GM12874 (cell line): ENCODE data around the gene LPP.

ENCODE experiments used
- TF ChIP-seq, protein P1 (sequence below): IDR thresholded peaks from 2 replicates; pipeline ENCODE4 v1.5.1; 2011; ENCODE audit warnings: low read depth, mild to moderate bottlenecking, control low read depth, low read length, moderate library complexity; ENCODE audit not compliant: insufficient read depth

LPP gene

DNA sequence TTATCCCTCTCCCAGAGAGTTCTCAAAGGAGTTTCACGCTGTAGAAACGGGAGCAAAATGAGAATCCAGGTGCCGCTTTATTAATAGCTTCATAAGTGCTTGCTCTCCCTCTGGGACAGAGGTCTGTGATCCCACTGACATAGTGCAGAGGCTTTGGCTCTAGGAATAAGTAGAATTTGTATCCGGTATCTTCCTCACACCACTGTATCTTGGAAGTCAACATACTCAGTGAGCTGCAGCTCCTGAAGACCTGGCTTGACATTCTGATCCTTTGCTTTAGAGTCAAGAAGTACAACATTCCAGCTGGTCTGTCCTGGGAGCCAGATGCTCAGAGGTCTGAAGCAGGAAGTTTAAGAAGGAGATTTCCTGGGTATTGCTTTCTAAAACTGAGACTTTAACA is 323.0 kb downstream of the LPP start:
- TF ChIP-seq, protein P1, sequence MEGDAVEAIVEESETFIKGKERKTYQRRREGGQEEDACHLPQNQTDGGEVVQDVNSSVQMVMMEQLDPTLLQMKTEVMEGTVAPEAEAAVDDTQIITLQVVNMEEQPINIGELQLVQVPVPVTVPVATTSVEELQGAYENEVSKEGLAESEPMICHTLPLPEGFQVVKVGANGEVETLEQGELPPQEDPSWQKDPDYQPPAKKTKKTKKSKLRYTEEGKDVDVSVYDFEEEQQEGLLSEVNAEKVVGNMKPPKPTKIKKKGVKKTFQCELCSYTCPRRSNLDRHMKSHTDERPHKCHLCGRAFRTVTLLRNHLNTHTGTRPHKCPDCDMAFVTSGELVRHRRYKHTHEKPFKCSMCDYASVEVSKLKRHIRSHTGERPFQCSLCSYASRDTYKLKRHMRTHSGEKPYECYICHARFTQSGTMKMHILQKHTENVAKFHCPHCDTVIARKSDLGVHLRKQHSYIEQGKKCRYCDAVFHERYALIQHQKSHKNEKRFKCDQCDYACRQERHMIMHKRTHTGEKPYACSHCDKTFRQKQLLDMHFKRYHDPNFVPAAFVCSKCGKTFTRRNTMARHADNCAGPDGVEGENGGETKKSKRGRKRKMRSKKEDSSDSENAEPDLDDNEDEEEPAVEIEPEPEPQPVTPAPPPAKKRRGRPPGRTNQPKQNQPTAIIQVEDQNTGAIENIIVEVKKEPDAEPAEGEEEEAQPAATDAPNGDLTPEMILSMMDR = no peak

DNA sequence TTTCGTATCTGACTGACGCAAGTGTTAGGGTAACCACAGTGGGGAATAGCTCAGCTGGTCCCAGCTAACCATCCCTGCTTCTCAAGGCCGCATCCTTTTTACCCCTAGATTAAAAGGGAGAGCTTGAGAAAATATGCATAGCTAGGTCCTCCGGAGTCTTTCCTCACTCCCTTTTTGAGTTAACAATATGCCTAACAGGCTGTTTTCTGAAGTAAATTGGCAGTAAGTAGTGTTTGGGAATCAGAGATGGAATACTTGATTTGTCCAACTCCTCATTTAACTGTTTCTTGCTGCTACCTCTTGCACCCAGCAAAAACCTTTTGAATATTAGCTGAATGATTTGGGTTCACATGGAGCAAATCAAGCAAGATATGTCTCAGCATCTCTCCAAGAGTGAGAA is 326.1 kb downstream of the LPP start:
- TF ChIP-seq, protein P1 = no peak

DNA sequence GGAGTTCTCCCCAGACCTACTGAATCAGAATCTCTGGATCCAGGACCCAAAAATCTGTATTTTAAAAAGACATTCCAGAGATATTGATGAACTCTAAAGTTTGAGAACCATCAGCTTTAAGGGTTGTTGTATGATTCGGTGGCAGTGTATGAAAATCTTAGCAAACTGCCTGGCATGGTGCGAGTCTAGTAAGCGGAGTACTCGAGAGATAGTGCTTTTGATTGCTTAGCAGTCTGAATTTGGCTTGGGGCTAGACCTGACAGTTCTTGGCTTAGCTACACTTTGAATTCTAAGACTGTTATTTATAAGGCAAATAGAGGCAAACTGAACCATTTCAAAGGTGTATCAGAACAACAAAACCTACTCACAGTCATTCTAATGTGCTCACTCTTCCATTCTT is 329.0 kb downstream of the LPP start:
- TF ChIP-seq, protein P1 = no peak

DNA sequence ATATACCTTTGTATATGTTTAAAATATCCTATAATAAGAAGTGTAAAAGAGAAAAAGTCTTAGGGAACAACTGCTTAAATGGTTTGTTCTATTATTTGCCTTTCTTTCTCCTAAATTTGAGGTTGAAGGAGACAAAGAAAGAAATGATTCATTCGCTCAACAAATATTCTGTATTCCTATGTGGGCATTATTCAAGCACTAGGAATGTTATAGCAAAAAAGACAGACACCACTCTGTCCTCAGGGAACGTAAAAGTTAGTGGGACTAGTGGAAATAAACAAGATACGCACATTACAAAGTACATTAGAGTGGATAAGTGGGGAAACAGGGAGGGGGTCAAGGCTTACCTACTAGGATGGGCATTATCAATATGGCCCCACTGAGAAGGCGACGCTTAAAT is 332.2 kb downstream of the LPP start:
- TF ChIP-seq, protein P1 = no peak

DNA sequence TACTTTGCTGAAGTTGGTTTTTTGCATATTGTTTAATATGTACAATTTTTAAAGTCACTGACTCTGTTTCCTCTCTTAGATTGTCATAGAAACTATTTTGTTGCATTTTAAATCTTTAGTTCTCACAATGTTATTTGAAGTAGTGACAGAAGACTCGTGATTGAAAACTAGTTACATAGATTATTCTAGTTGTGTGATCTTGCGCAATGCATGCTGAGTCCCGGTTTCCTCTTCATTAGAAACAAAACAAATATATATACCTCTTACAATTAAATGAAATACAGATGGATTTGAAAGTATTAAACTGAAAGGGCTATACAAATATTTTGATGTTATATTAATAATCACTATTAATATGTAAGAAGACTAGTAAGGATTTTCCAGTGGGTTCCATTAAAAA is 333.0 kb downstream of the LPP start:
- TF ChIP-seq, protein P1 = no peak

DNA sequence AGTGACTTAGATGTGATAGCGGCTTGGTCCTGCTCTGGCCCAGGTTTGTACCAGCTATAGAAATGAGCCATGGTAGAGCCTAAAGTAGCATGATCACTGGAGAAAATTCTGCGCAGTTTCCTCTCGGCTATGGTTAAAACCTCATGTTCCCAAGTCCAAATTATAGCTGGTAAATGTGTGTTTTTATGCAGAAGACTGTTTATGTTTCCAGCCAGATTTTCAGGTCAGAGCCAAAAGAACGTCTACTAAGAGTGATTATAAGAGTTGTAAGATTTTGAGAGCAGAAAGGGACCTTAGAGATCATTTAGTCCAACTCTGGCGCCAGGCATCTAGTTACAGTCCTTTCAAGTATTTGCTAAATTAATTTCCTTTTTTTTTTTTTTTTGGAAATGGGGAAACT is 333.7 kb downstream of the LPP start:
- TF ChIP-seq, protein P1 = no peak

DNA sequence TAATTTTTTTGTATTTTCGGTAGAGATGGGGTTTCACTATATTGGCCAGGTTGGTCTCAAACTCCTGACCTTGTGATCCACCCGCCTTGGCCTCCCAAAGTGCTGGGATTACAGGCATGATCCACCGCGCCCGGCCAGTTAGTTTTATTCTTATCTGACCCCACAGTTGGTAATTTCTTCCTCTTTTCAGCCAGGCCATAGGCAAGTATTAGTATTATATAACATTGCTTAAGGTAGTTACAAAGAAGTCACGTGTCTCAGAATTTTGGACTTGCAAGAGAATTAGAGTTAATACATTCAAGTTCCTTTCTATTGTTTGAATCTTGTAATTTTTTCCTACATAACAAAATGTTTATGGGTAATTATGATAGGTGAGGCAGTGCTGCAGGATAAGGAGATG is 334.8 kb downstream of the LPP start:
- TF ChIP-seq, protein P1 = no peak
